NCI-H2107 treated with DMSO at 0.1 percent for 48 hours (cell line): ENCODE measurements around the gene SHKBP1.
"Not testable (repeated sequence)": the region's sequence is repeated elsewhere in the genome, so short reads cannot be mapped to it uniquely, and the experiment has no call there.

Experiments
- DNase-seq: peaks from one replicate; lab custom pipeline; 2025; ENCODE audit not compliant: unreplicated experiment; lab: John Stamatoyannopoulos, UW

Gene SHKBP1

DNA sequence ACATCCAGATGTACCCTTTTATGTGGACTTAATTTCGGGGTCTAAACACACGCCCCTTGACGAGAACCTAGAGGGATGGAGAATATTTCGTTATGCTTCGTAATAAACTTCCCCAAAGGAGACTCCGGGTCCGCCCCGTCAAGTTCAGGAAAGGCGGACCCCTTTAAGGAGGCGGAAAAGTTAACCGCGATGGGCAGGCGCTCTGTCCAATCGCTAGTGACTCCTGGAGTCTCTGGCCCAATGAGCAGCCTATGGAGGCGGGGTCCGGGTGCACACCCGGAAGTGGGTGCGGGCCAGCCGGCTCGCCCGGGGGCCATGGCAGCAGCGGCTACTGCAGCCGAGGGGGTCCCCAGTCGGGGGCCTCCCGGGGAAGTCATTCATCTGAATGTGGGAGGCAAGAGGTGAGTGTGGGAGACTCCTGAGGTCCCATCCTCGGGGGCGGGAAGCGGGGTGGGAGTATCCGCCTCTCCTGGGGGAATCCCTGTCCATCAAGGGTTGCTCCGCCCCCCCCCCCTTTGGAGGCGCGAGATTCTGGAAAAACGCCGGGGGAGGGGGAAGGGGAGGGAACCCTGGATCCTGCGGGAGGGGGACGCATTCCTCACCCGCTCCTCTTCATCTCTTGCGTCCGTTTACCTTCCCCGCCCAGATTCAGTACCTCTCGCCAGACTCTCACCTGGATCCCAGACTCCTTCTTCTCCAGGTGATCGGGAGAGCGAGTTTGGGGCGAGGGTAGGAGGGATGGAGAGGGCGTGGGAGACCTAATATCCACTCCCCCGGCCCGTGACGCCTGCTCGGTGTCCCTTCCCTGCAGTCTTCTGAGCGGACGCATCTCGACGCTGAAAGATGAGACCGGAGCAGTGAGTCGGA, at the start of gene SHKBP1:
Gene SHKBP1 (plus strand): TSS at position 289 of the 867 bp plus-strand sequence. CDS start 27 bp downstream, at position 316.
- peak; percentile 61 for DNase-seq

DNA sequence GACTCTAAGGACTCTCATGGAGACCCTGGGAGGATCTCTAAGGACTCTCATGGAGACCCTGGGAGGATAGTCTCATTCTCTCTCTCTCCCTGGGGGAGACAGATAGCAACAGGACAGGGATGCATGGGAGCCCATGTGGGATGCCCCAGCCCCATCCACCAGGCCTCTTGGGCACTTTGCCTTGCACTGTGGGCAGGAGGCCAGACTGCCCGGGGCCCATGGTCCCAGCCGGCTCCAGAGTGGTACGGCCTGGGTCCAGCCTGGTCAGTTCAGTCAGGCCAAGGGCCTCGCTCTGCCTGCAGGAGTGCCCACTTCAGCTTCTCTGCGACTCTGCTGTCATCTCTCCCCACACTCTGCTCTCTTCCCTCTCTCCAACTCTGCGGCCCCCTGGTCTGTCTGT, 48.6 kb upstream of the SHKBP1 start:
- no peak for DNase-seq

DNA sequence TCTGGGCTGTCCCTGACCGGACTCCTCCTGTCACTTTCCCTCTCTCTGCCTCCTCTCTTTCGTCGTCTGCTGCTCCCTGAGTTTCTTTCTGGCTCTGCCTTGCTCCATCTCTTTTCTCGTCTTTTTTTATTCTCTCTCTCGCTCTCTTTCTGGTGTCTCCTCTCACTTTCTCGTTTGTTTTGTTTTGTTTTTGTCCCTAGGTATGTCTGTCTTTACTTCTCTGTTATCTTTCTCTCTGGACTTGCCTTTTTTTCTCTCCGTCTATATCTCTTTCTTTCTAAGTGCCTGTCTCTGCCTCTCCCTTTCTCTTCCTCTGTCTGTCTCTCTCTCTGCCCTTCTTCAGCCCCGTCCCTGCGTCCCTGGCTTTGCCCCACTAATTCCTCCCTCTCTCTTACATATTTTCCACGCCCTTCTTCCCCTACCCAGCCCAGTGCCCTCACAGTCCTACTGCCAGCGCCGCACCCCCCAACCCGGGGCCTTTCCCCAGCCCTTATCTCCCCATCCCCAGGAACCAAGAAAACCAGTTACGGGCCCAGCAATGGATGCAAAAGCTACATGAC, 48.1 kb upstream of the SHKBP1 start:
- no peak for DNase-seq

DNA sequence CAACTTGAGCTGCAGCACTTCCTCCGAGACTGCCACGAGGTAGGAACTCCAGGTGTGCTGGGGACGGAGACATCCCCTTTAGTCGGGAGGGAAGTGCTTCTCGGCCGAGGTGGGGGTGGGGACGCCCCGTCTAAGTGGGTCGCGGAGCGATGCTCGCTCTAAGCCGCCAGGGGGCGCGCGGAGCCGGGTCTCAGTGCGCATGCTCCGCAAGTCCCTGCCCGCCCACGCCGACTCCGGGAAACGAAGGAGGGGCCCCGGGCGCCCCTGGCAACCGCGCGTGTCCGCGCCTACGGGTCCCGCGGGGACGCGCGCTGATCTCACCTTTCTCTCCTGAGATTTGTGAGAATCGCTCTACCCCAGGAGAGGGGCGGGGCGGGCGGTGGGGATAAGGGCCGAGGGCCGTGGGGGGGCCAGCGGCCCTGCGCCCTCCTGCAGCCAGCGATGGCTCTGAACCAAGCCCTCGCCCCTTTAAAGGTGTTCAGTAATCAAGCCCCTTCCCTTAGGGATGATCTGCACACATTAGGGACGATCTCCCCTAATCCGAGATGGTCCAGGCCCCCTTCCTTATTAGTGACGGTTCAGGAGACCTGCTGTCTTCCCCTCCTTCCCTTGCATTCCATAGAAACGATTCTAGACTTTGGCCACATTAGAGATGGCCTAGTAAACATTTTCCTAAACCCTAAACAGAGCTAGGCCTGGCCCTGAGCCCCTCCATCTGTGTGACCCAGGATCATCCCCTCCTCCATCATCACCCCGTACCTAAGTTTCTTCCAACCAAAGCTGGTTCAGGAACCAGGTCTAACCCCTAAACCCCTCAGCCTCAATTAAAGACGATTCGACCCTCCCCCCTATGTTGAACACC, 47.3 kb upstream of the SHKBP1 start:
- peak; percentile 38 for DNase-seq

GRCh38 chr19:40530091-40530901, 46.4 kb upstream of the SHKBP1 start:
- no peak for DNase-seq

GRCh38 chr19:40533508-40533907, 43.2 kb upstream of the SHKBP1 start:
- no peak for DNase-seq

- DNase-seq = no peak
Observed at GRCh38 chr19:40534148-40534547, 42.5 kb upstream of the SHKBP1 start.

- DNase-seq = no peak
Observed at GRCh38 chr19:40539070-40539469, 37.6 kb upstream of the SHKBP1 start.

GRCh38 chr19:40542202-40542859, 34.3 kb upstream of the SHKBP1 start:
- DNase-seq = no peak

DNA sequence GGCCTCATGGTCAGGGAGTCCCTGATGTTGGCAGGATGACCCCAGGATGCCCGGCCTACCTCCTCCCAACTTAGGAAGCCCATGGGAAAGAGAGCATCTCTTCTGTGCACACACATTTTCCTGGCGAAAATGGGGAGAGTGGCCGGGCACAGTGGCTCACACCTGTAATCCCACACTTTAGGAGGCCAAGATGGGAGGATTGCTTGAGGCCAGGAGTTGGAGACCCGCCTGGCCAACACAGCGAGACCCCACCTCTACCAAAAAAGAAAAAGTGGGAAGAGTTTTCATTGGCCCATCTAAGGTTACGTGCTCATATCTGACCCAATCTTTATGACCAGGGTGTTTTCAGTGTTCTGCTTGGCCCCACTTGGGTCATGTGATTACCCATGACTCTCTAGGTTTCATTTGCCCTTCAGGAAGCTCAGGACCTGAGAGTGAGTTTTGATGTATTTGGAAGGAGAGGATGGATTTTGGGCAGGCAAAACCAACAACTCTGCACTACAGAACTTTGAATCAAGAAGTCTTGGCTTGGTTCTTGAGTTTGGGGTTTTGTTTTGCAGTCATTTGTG, 33.6 kb upstream of the SHKBP1 start:
- DNase-seq = no peak

- DNase-seq = not testable (repeated sequence)
Observed at GRCh38 chr19:40546153-40546841, 30.4 kb upstream of the SHKBP1 start.

GRCh38 chr19:40547190-40547589, 29.5 kb upstream of the SHKBP1 start:
- not testable (repeated sequence) for DNase-seq

GRCh38 chr19:40547836-40548235, 28.8 kb upstream of the SHKBP1 start:
- no peak for DNase-seq

DNA sequence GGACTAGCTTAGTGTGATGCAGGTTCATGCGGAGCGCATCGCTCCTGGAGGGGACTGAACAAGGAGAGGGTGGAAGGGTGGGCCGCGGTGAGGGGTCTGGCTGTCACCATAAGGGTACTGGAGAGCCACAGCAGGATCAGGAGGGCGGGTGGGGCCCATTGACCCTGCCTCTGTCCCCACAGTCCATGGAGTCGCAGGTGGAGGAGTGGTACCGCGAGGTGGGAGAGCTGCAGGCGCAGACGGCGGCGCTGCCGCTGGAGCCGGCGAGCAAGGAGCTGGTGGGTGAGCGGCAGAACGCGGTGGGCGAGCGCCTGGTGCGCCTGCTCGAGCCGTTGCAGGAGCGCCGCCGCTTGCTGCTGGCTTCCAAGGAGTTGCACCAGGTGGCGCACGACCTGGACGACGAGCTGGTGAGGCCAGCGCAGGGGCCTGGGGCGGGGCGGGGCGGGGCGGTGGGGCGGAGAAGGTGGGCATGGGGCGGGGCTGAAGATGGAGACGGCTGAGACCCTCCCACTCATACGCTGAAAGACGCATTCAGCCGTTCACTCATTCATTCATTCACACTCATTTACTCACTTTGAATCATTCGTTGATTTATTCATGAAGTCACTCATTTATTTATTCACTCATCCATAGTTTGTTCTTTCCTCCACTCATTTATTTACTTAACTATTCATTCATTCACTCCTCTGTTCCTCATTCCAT, 27.5 kb upstream of the SHKBP1 start:
- DNase-seq = no peak

GRCh38 chr19:40550951-40551350, 25.7 kb upstream of the SHKBP1 start:
- no peak for DNase-seq

GRCh38 chr19:40552848-40553247, 23.8 kb upstream of the SHKBP1 start:
- DNase-seq = no peak

DNA sequence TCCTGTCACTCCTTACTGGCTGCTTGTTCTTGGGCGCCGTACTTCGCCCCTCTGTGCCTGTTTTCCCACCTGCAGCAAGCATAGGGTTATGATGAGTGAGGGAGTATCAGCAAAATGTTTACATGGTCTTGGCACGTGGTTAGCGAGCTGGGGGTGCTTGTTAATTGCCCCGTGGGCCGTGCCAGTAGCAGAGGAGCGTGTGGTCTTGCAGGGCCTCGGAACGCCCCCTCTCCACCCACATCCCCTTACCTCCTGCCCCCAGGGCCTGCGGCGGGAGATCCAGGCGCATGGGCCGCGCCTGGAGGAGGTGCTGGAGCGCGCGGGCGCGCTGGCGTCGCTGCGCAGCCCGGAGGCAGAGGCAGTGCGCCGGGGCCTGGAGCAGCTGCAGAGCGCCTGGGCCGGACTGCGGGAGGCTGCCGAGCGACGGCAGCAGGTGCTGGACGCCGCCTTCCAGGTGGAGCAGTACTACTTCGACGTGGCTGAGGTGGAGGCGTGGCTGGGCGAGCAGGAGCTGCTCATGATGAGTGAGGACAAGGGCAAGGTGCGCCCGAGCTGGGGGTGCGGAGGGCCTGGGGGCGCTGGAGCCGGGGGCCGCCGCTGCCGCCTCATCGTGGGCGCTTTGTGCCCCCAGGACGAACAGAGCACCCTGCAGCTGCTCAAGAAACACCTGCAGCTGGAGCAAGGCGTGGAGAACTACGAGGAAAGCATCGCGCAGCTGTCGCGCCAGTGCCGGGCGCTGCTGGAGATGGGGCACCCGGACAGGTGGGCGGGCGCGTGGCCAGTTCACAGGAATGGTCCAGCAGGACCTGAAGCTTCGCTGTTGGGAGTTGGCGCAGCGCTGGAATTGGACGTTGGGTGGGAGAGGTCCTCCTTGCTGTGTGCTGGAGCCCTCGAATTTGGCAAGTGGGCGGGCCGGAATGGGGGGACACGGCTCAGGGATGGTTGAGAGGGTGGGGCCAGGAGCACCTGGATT, 22.5 kb upstream of the SHKBP1 start:
- no peak for DNase-seq
